ENCODE results near the gene SYTL1.

SYTL1 gene

GRCh38 chr1:27366113-27366410 lies 24.2 kb downstream of the SYTL1 start:
- peak overlapping the region; percentile 70 for H4K91ac ChIP-seq (ENCODE audit: low read length)
- peaks cover 13% of the 10 kb centered on the region for H3K4me1 ChIP-seq (ENCODE audit: control insufficient read depth, insufficient read depth, low read depth, low read length)
- peak overlapping the region; percentile 50 for H2BK120ac ChIP-seq (ENCODE audit: low read depth, low read length)
- peak overlapping the region; percentile 64 for H3K4me2 ChIP-seq (ENCODE audit: low read length, poor library complexity, severe bottlenecking)
- H3K36me3 ChIP-seq (ENCODE audit: control insufficient read depth in 1 of 2, insufficient read depth in 2 of 2, low read depth in 1 of 2, low read length in 2 of 2), result peaks cover 36 to 37% of the 10 kb centered on the region in 2 experiments
- no peaks in the 10 kb centered on the region for H3K9me3 ChIP-seq (ENCODE audit: control insufficient read depth, low read length)
- peak; percentile 89 for DNase-seq
- H2AK5ac ChIP-seq (ENCODE audit: low read length, severe bottlenecking), result no peak overlapping the region
- no peaks in the 10 kb centered on the region for H3K27me3 ChIP-seq (ENCODE audit: control insufficient read depth in 1 of 2, insufficient read depth in 1 of 2, low read length in 2 of 2)
- no peak overlapping the region for H2BK12ac ChIP-seq (ENCODE audit: low read length in 2 of 2)
- H3K4me3 ChIP-seq (ENCODE audit: insufficient read depth in 1 of 2, low read depth in 1 of 2, low read length in 2 of 2), result peak overlapping the region; percentile 71 to 75
- H3K23ac ChIP-seq (ENCODE audit: low read length in 2 of 2), result no peak overlapping the region
- H3K79me1 ChIP-seq (replicated peaks; ENCODE audit: low read length, poor library complexity, severe bottlenecking), result peaks cover 11% of the 10 kb centered on the region
- H2BK5ac ChIP-seq (ENCODE audit: low read depth, low read length, poor library complexity, severe bottlenecking), result peak overlapping the region; percentile 59
- H3K4ac ChIP-seq (ENCODE audit: low read depth in 1 of 2, low read length in 2 of 2), result peak overlapping the region; percentile 64 to 84
- peak overlapping the region; percentile 56 for H4K8ac ChIP-seq (ENCODE audit: low read length)
- H3K18ac ChIP-seq (ENCODE audit: low read depth in 1 of 2, low read length in 2 of 2), result peak overlapping the region; percentile 76 to 86
- peak overlapping the region; percentile 95 for H3K9ac ChIP-seq (ENCODE audit: low read length)
- H2BK15ac ChIP-seq (ENCODE audit: low read depth, poor library complexity, severe bottlenecking), result peak overlapping the region; percentile 96
- peak overlapping the region; percentile 94 for H3K27ac ChIP-seq (ENCODE audit: low read length, poor library complexity, severe bottlenecking)
- H3K14ac ChIP-seq (ENCODE audit: low read length in 2 of 2), result peak overlapping the region; percentile 11 to 81
- WGBS, result 0% methylated on average over 24 of the region's 30 CpGs
- peak overlapping the region; percentile 18 for H2AFZ ChIP-seq (ENCODE audit: low read depth, low read length)

- H3K14ac ChIP-seq (ENCODE audit: low read length in 2 of 2), result peak within 1 kb of the TSS; percentile 11 to 81
- no peaks in the 10 kb centered on the region for H3K9me3 ChIP-seq (ENCODE audit: control insufficient read depth, low read length)
- H3K36me3 ChIP-seq (ENCODE audit: control insufficient read depth in 1 of 2, insufficient read depth in 2 of 2, low read depth in 1 of 2, low read length in 2 of 2), result peaks cover 31% of the 10 kb centered on the region in 2 experiments
- H2BK12ac ChIP-seq (ENCODE audit: low read length in 2 of 2), result peak within 1 kb of the TSS; percentile 72 to 76
- H2BK5ac ChIP-seq (ENCODE audit: low read depth, low read length, poor library complexity, severe bottlenecking), result peak within 1 kb of the TSS; percentile 59
- peak within 1 kb of the TSS; percentile 70 for H4K91ac ChIP-seq (ENCODE audit: low read length)
- peak; percentile 81 for DNase-seq
- peak within 1 kb of the TSS in 1 of 2 experiments; percentile 27 for H3K23ac ChIP-seq (ENCODE audit: low read length in 2 of 2)
- H3K9ac ChIP-seq (ENCODE audit: low read length), result peak within 1 kb of the TSS; percentile 95
- H3K4me2 ChIP-seq (ENCODE audit: low read length, poor library complexity, severe bottlenecking), result peak within 1 kb of the TSS; percentile 64
- H3K4me3 ChIP-seq (ENCODE audit: insufficient read depth in 1 of 2, low read depth in 1 of 2, low read length in 2 of 2), result peak within 1 kb of the TSS; percentile 71 to 75
- H2AK5ac ChIP-seq (ENCODE audit: low read length, severe bottlenecking), result peak within 1 kb of the TSS; percentile 49
- H2AFZ ChIP-seq (ENCODE audit: low read depth, low read length), result peak within 1 kb of the TSS; percentile 51
- peak within 1 kb of the TSS; percentile 96 for H2BK15ac ChIP-seq (ENCODE audit: low read depth, poor library complexity, severe bottlenecking)
- under 1% methylated on average over 63 of the region's 67 CpGs for WGBS
- H3K4me1 ChIP-seq (ENCODE audit: control insufficient read depth, insufficient read depth, low read depth, low read length), result peaks cover 13% of the 10 kb centered on the region
- H3K27me3 ChIP-seq (ENCODE audit: control insufficient read depth in 1 of 2, insufficient read depth in 1 of 2, low read length in 2 of 2), result no peaks in the 10 kb centered on the region
- peak within 1 kb of the TSS; percentile 76 to 86 for H3K18ac ChIP-seq (ENCODE audit: low read depth in 1 of 2, low read length in 2 of 2)
- H3K27ac ChIP-seq (ENCODE audit: low read length, poor library complexity, severe bottlenecking), result peak within 1 kb of the TSS; percentile 94
- H4K8ac ChIP-seq (ENCODE audit: low read length), result peak within 1 kb of the TSS; percentile 78
- H2BK120ac ChIP-seq (ENCODE audit: low read depth, low read length), result peak within 1 kb of the TSS; percentile 73
- H3K79me1 ChIP-seq (replicated peaks; ENCODE audit: low read length, poor library complexity, severe bottlenecking), result peaks cover 11% of the 10 kb centered on the region
- peak within 1 kb of the TSS; percentile 64 to 91 for H3K4ac ChIP-seq (ENCODE audit: low read depth in 1 of 2, low read length in 2 of 2)
Measured at GRCh38 chr1:27366411-27367159, 24.8 kb downstream of the SYTL1 start, which contains the start of gene MAP3K6. MAP3K6 (minus strand) TSS chr1:27366961; CDS start chr1:27366597, 364 bp downstream.

- H3K9ac ChIP-seq (ENCODE audit: low read length), result peak overlapping the region; percentile 95
Measured at GRCh38 chr1:27367160-27367650, 25.4 kb downstream of the SYTL1 start.

GRCh38 chr1:27368869-27369582 lies 27.2 kb downstream of the SYTL1 start:
- H2BK15ac ChIP-seq (ENCODE audit: low read depth, poor library complexity, severe bottlenecking), result no peak overlapping the region
- no peak overlapping the region for H3K18ac ChIP-seq (ENCODE audit: low read depth in 1 of 2, low read length in 2 of 2)
- WGBS, result 88% methylated on average over 13 of the region's 13 CpGs

More at GRCh38 chr1:27367160-27367650, 25.4 kb downstream of the SYTL1 start:
- Histone ChIP-seq H2BK5ac (ENCODE audit: low read depth, low read length, poor library complexity, severe bottlenecking) (no peak overlapping the region), H4K91ac (ENCODE audit: low read length) (peak overlapping the region; percentile 58), H3K4me3 (ENCODE audit: insufficient read depth in 1 of 2, low read depth in 1 of 2, low read length in 2 of 2) (peak overlapping the region; percentile 71 to 75), H2AK5ac (ENCODE audit: low read length, severe bottlenecking) (peak overlapping the region; percentile 49), H3K79me1 (replicated peaks; ENCODE audit: low read length, poor library complexity, severe bottlenecking) (peaks cover 11% of the 10 kb centered on the region), H3K9me3 (ENCODE audit: control insufficient read depth, low read length) (no peaks in the 10 kb centered on the region), H3K27me3 (ENCODE audit: control insufficient read depth in 1 of 2, insufficient read depth in 1 of 2, low read length in 2 of 2) (no peaks in the 10 kb centered on the region), H3K4me2 (ENCODE audit: low read length, poor library complexity, severe bottlenecking) (peak overlapping the region; percentile 64), H3K18ac (ENCODE audit: low read depth in 1 of 2, low read length in 2 of 2) (peak overlapping the region; percentile 61 to 86), H2BK120ac (ENCODE audit: low read depth, low read length) (no peak overlapping the region), H2BK15ac (ENCODE audit: low read depth, poor library complexity, severe bottlenecking) (no peak overlapping the region), H2BK12ac (ENCODE audit: low read length in 2 of 2) (peak overlapping the region; percentile 59 to 76), H2AFZ (ENCODE audit: low read depth, low read length) (peak overlapping the region; percentile 51), H3K36me3 (ENCODE audit: control insufficient read depth in 1 of 2, insufficient read depth in 2 of 2, low read depth in 1 of 2, low read length in 2 of 2) (peaks cover 25% of the 10 kb centered on the region in 2 experiments), H3K27ac (ENCODE audit: low read length, poor library complexity, severe bottlenecking) (no peak overlapping the region), H3K4me1 (ENCODE audit: control insufficient read depth, insufficient read depth, low read depth, low read length) (peaks cover 13% of the 10 kb centered on the region), H3K23ac (ENCODE audit: low read length in 2 of 2) (no peak overlapping the region), H4K8ac (ENCODE audit: low read length) (peak overlapping the region; percentile 78), H3K4ac (ENCODE audit: low read depth in 1 of 2, low read length in 2 of 2) (peak overlapping the region; percentile 20 to 47), H3K14ac (ENCODE audit: low read length in 2 of 2) (peak overlapping the region in 1 of 2 experiments; percentile 19)
- WGBS, result 36% methylated on average over 8 of the region's 8 CpGs
- no peak for DNase-seq

More at GRCh38 chr1:27368869-27369582, 27.2 kb downstream of the SYTL1 start:
- peaks cover 0 to 7% of the 10 kb centered on the region in 2 experiments for H3K27me3 ChIP-seq (ENCODE audit: control insufficient read depth in 1 of 2, insufficient read depth in 1 of 2, low read length in 2 of 2)
- peaks cover 6 to 7% of the 10 kb centered on the region in 2 experiments for H3K36me3 ChIP-seq (ENCODE audit: control insufficient read depth in 1 of 2, insufficient read depth in 2 of 2, low read depth in 1 of 2, low read length in 2 of 2)
- H2AK5ac ChIP-seq (ENCODE audit: low read length, severe bottlenecking), result no peak overlapping the region
- H3K9ac ChIP-seq (ENCODE audit: low read length), result no peak overlapping the region
- no peak overlapping the region for H2BK120ac ChIP-seq (ENCODE audit: low read depth, low read length)
- no peak overlapping the region for H3K23ac ChIP-seq (ENCODE audit: low read length in 2 of 2)
- no peak overlapping the region for H3K14ac ChIP-seq (ENCODE audit: low read length in 2 of 2)
- peaks cover 13% of the 10 kb centered on the region for H3K4me1 ChIP-seq (ENCODE audit: control insufficient read depth, insufficient read depth, low read depth, low read length)
- H3K27ac ChIP-seq (ENCODE audit: low read length, poor library complexity, severe bottlenecking), result no peak overlapping the region
- H3K4me3 ChIP-seq (ENCODE audit: insufficient read depth in 1 of 2, low read depth in 1 of 2, low read length in 2 of 2), result no peak overlapping the region
- peak; percentile 55 for DNase-seq
- no peak overlapping the region for H2BK5ac ChIP-seq (ENCODE audit: low read depth, low read length, poor library complexity, severe bottlenecking)
- no peak overlapping the region for H4K8ac ChIP-seq (ENCODE audit: low read length)
- H3K4ac ChIP-seq (ENCODE audit: low read depth in 1 of 2, low read length in 2 of 2), result no peak overlapping the region
- no peaks in the 10 kb centered on the region for H3K9me3 ChIP-seq (ENCODE audit: control insufficient read depth, low read length)
- no peak overlapping the region for H3K4me2 ChIP-seq (ENCODE audit: low read length, poor library complexity, severe bottlenecking)
- no peak overlapping the region for H4K91ac ChIP-seq (ENCODE audit: low read length)
- peaks cover 9% of the 10 kb centered on the region for H3K79me1 ChIP-seq (replicated peaks; ENCODE audit: low read length, poor library complexity, severe bottlenecking)
- no peak overlapping the region for H2BK12ac ChIP-seq (ENCODE audit: low read length in 2 of 2)
- no peak overlapping the region for H2AFZ ChIP-seq (ENCODE audit: low read depth, low read length)
